CD8-positive, alpha-beta memory T cell (primary cell): Measurements from ENCODE around the gene BDKRB1. TPM values are rescaled to one million over a fixed set of nuclear protein-coding genes. Genes with fewer than 3 reads are reported as not detected.

ENCODE experiments used
- CTCF ChIA-PET: fragments of 350-600 bp; sonication (Branson Sonifier 250); formaldehyde crosslinking; loops from one replicate; lab custom pipeline; 2021; ENCODE audit warnings: antibody characterized with exemption; lab: Charles Lee
- POLR2A ChIA-PET: fragments of 350-600 bp; sonication (Branson Sonifier 250); formaldehyde crosslinking; loops from one replicate; lab custom pipeline; 2021; ENCODE audit warnings: antibody characterized with exemption; lab: Charles Lee
- DNase-seq, 5 donors: peaks; one replicate each; pipeline versions ENCODE4 v3.0.0 to v3.0.0-alpha.2; 2020 to 2022; ENCODE audit warnings: mixed read lengths in 1 of 5
- H3K27ac ChIP-seq: one replicate; pipeline ENCODE4 v1.7.0; 2013; ENCODE audit warnings: low read depth, mild to moderate bottlenecking, low read length, moderate library complexity
- H3K27me3 ChIP-seq: 2 replicates; pipeline ENCODE4 v1.7.0; 2013; ENCODE audit warnings: low read length, mild to moderate bottlenecking; ENCODE audit not compliant: insufficient read depth, poor library complexity, severe bottlenecking
- H3K36me3 ChIP-seq: 2 replicates; pipeline ENCODE4 v1.7.0; 2013; ENCODE audit warnings: mild to moderate bottlenecking, low read length, moderate library complexity; ENCODE audit not compliant: insufficient read depth
- H3K4me1 ChIP-seq: 2 replicates; pipeline ENCODE4 v1.7.0; 2013; ENCODE audit warnings: mild to moderate bottlenecking, low read length, moderate library complexity; ENCODE audit not compliant: insufficient read depth
- H3K4me3 ChIP-seq: 2 replicates; pipeline ENCODE4 v1.7.0; 2013; ENCODE audit warnings: mild to moderate bottlenecking, low read length
- H3K9me3 ChIP-seq: 2 replicates; pipeline ENCODE4 v1.7.0; 2013; ENCODE audit warnings: mild to moderate bottlenecking, low read length
- H3K27ac Mint-ChIP-seq, 8 donors: one replicate each; pipeline ENCODE4 v1.8.0; 2020 to 2021; ENCODE audit warnings: mixed read lengths in 8 of 8, mild to moderate bottlenecking in 6 of 8, inconsistent platforms in 3 of 8, moderate library complexity in 3 of 8
- H3K27me3 Mint-ChIP-seq, 2 donors: one replicate each; pipeline ENCODE4 v1.8.0; 2020 to 2021; ENCODE audit warnings: mixed read lengths in 2 of 2, mild to moderate bottlenecking in 1 of 2, moderate library complexity in 1 of 2
- H3K36me3 Mint-ChIP-seq, 3 donors: one replicate each; pipeline ENCODE4 v1.8.0; 2020 to 2021; ENCODE audit warnings: mixed read lengths in 3 of 3, inconsistent platforms in 1 of 3, mild to moderate bottlenecking in 1 of 3
- H3K4me1 Mint-ChIP-seq, 3 donors: one replicate each; pipeline ENCODE4 v1.8.0; 2020 to 2021; ENCODE audit warnings: mixed read lengths in 3 of 3, inconsistent platforms in 1 of 3, mild to moderate bottlenecking in 1 of 3
- H3K4me3 Mint-ChIP-seq, 7 donors: one replicate each; pipeline ENCODE4 v1.8.0; 2020 to 2021; ENCODE audit warnings: mixed read lengths in 7 of 7, mild to moderate bottlenecking in 6 of 7, moderate library complexity in 4 of 7, inconsistent platforms in 2 of 7
- H3K9me3 Mint-ChIP-seq, 5 donors: one replicate each; pipeline ENCODE4 v1.8.0; 2020 to 2022; ENCODE audit warnings: mixed read lengths in 5 of 5, mild to moderate bottlenecking in 3 of 5, moderate library complexity in 2 of 5, inconsistent platforms in 1 of 5
- polyA plus RNA-seq: library from polyadenylated mRNA; unstranded; fragments of 300-500 nt; fragmentation: Illumina TruSeq; gene quantifications from one replicate; pipeline ENCODE4 v1.2.3, GENCODE V29; 2021
- total RNA-seq, 2 experiments: library from RNA; stranded (reverse); gene quantifications; one replicate each; pipeline ENCODE4 v1.2.3, GENCODE V29; 2021

The BDKRB1 gene
- total RNA-seq = not detected
- not detected for polyA plus RNA-seq

DNA sequence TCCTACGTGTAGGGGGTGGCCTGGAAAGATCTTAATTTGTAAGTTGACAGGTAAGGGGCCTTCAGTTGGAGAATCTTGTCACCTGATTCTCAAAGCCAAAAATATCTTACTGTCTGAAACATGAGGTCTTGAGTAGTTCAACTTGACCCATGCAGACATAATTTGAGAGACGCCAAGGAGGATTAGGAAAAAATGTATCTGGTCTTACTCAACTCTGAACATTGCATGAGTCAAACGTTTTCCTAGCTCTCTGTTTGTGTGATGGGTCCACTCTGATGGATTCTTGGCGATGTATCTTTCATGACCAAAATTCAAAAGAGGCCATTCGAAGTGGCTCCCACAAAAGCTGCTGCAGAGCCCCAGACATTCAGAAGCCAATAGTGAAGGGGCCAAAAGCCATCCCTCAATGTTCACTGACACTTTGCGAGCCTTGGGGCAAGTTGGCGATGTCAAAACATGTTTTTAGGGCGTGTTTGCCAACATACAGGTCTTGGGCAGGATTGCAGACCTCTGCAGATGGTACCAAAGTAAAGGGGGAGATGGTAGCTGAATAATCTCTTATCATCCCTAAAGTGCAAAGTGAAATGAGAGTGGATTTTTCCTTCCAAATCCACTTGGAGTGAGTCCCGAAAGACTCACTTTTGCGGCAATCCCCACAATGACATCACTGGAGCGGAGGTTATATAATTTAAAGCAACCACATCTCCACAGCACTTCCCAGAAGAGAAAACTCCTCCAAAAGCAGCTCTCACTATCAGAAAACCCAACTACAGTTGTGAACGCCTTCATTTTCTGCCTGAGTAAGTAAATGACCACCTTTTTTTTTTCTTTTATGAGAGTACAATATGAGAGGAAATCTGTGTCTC is at the start of gene BDKRB1:
Gene BDKRB1 (plus strand): TSS at position 710 of the 866 bp plus-strand sequence. CDS start 7,473 bp downstream, outside the sequence.
- POLR2A ChIA-PET = no interaction called here
- H3K4me3 Mint-ChIP-seq = no peak within 1 kb of the TSS
- DNase-seq = no peak
- Histone ChIP-seq H3K36me3 (no peaks in the 10 kb centered on the region), H3K9me3 (no peaks in the 10 kb centered on the region), H3K27ac (no peak within 1 kb of the TSS), H3K27me3 (peaks cover 3% of the 10 kb centered on the region), H3K4me1 (no peaks in the 10 kb centered on the region), H3K4me3 (no peak within 1 kb of the TSS)
- CTCF ChIA-PET = no interaction called here
- H3K27me3 Mint-ChIP-seq = peaks cover 10 to 65% of the 10 kb centered on the region in 2 donors
- H3K36me3 Mint-ChIP-seq = no peaks in the 10 kb centered on the region
- no peak within 1 kb of the TSS for H3K27ac Mint-ChIP-seq
- H3K9me3 Mint-ChIP-seq = peaks cover 0 to 2% (median 0%) of the 10 kb centered on the region in 5 donors
- H3K4me1 Mint-ChIP-seq = no peaks in the 10 kb centered on the region

- ChIA-PET POLR2A (no interaction called here), CTCF (no interaction called here)
- Histone ChIP-seq H3K27ac (no peak overlapping the region), H3K4me3 (no peak overlapping the region), H3K9me3 (no peaks in the 10 kb centered on the region), H3K36me3 (no peaks in the 10 kb centered on the region), H3K4me1 (no peaks in the 10 kb centered on the region), H3K27me3 (peaks cover 12% of the 10 kb centered on the region)
- H3K27me3 Mint-ChIP-seq = peaks cover 28 to 70% of the 10 kb centered on the region in 2 donors
- H3K36me3 Mint-ChIP-seq = no peaks in the 10 kb centered on the region
- DNase-seq = no peak
- H3K4me3 Mint-ChIP-seq = no peak overlapping the region
- peaks cover 0 to 6% (median 0%) of the 10 kb centered on the region in 3 donors for H3K4me1 Mint-ChIP-seq
- no peaks in the 10 kb centered on the region for H3K9me3 Mint-ChIP-seq
- H3K27ac Mint-ChIP-seq = no peak overlapping the region
These were observed 49.5 kb upstream of the BDKRB1 start for GRCh38 chr14:96206461-96206860.

- H3K4me3 Mint-ChIP-seq = no peak overlapping the region
- no peaks in the 10 kb centered on the region for H3K36me3 Mint-ChIP-seq
- H3K27ac ChIP-seq = no peak overlapping the region
- CTCF ChIA-PET = no interaction called here
- H3K9me3 ChIP-seq = no peaks in the 10 kb centered on the region
- no peaks in the 10 kb centered on the region for H3K4me1 ChIP-seq
- peaks cover 0 to 6% (median 0%) of the 10 kb centered on the region in 3 donors for H3K4me1 Mint-ChIP-seq
- no peak overlapping the region for H3K27ac Mint-ChIP-seq
- H3K4me3 ChIP-seq = no peak overlapping the region
- peaks cover 0 to 5% (median 1%) of the 10 kb centered on the region in 5 donors for H3K9me3 Mint-ChIP-seq
- H3K27me3 ChIP-seq = peaks cover 12% of the 10 kb centered on the region
- DNase-seq = no peak
- POLR2A ChIA-PET = no interaction called here
- H3K27me3 Mint-ChIP-seq = peaks cover 22 to 58% of the 10 kb centered on the region in 2 donors
- no peaks in the 10 kb centered on the region for H3K36me3 ChIP-seq
These were observed 48.3 kb upstream of the BDKRB1 start for GRCh38 chr14:96207686-96208085.

GRCh38 chr14:96208739-96209138 is 47.3 kb upstream of the BDKRB1 start:
- Mint-ChIP-seq H3K9me3 (peaks cover 0 to 9% (median 4%) of the 10 kb centered on the region in 5 donors), H3K27me3 (peaks cover 23 to 52% of the 10 kb centered on the region in 2 donors), H3K27ac (no peak overlapping the region), H3K36me3 (no peaks in the 10 kb centered on the region), H3K4me3 (no peak overlapping the region), H3K4me1 (peaks cover 0 to 6% (median 0%) of the 10 kb centered on the region in 3 donors)
- no peak for DNase-seq
- peaks cover 10% of the 10 kb centered on the region for H3K27me3 ChIP-seq
- H3K36me3 ChIP-seq = no peaks in the 10 kb centered on the region
- POLR2A ChIA-PET = no interaction called here
- no peaks in the 10 kb centered on the region for H3K4me1 ChIP-seq
- no peak overlapping the region for H3K27ac ChIP-seq
- no peak overlapping the region for H3K4me3 ChIP-seq
- CTCF ChIA-PET = no interaction called here
- H3K9me3 ChIP-seq = no peaks in the 10 kb centered on the region

DNA sequence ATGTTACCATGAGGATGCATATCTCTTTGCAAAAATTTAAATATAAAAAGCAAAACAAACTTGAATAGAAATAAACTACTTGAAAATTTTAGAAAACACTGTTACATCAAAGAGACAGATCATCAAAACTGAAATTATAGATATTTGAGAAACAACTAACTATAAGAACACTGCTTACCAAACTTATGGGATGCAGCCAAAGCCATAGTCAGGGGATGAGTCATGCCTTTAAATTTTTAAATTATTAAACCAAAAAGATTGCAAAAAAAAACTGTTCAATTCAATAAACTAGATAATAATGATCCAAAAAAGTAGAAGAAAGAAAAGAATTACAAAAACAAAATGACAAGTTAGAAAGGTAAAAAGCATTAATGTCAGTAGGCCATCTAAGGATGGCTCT is 43.9 kb upstream of the BDKRB1 start:
- no peaks in the 10 kb centered on the region for H3K4me1 ChIP-seq
- H3K36me3 ChIP-seq = no peaks in the 10 kb centered on the region
- peaks cover 0 to 9% (median 4%) of the 10 kb centered on the region in 5 donors for H3K9me3 Mint-ChIP-seq
- peaks cover 3% of the 10 kb centered on the region for H3K27me3 ChIP-seq
- CTCF ChIA-PET = no interaction called here
- DNase-seq = no peak
- H3K4me3 ChIP-seq = no peak overlapping the region
- no peak overlapping the region for H3K4me3 Mint-ChIP-seq
- no peaks in the 10 kb centered on the region for H3K9me3 ChIP-seq
- peaks cover 18 to 48% of the 10 kb centered on the region in 2 donors for H3K27me3 Mint-ChIP-seq
- POLR2A ChIA-PET = no interaction called here
- no peaks in the 10 kb centered on the region for H3K4me1 Mint-ChIP-seq
- no peak overlapping the region for H3K27ac Mint-ChIP-seq
- no peaks in the 10 kb centered on the region for H3K36me3 Mint-ChIP-seq
- no peak overlapping the region for H3K27ac ChIP-seq

DNA sequence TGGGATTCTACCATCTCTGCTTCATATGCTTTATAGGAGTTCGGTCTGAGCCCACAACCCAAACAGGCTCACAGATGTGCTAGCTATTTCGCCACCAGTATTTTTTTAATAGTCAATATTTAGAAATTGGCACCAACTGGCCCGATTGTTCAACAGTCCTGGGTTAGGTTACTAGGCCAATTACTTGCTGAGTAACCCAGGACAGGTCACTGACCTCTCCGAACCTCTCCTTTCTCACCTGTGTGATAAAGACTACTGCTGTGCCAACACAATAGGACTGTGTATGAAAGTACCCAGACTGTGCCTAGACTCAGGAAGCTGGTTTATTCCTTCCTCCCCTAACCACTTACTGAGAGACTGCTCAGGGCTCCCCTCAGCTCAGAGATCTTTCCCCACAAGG is 43.1 kb upstream of the BDKRB1 start:
- CTCF ChIA-PET = no interaction called here
- Histone ChIP-seq H3K4me3 (no peak overlapping the region), H3K9me3 (no peaks in the 10 kb centered on the region), H3K27ac (no peak overlapping the region), H3K36me3 (no peaks in the 10 kb centered on the region), H3K27me3 (peaks cover 3% of the 10 kb centered on the region), H3K4me1 (no peaks in the 10 kb centered on the region)
- Mint-ChIP-seq H3K27ac (no peak overlapping the region), H3K36me3 (no peaks in the 10 kb centered on the region), H3K9me3 (peaks cover 0 to 9% (median 4%) of the 10 kb centered on the region in 5 donors), H3K27me3 (peaks cover 16 to 40% of the 10 kb centered on the region in 2 donors), H3K4me3 (no peak overlapping the region), H3K4me1 (no peaks in the 10 kb centered on the region)
- no peak for DNase-seq
- POLR2A ChIA-PET = no interaction called here

DNA sequence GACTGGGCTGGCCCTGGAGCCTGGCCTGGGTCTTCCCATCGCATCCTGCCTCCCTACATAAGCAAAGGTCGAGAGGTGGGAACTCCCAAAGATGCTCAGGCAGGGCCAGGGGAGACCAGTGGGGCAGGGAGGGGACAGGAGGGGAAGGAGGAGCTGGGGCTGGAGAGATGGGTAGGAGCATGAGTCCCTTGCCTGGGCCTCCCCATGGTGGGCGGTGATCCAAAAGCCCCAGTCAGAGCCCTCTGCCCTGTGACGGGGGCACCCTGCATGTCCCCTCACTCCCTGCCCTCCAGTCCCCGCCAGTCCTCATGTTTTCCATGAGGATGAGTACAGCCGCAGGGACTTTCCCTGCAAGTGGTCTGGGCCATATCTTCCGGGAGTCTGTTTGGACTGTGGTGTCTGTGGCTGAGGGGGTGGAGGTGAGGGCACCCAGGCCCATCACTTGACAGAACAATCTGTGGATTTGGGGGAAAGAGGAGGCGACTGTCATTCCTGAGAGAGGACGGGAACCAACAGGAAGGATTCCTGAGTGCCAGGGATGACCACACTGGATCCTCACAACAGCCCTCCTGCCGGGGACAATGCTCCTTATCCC is 42.0 kb upstream of the BDKRB1 start:
- no peak for DNase-seq
- no peak overlapping the region for H3K4me3 Mint-ChIP-seq
- Histone ChIP-seq H3K4me1 (no peaks in the 10 kb centered on the region), H3K36me3 (no peaks in the 10 kb centered on the region), H3K4me3 (no peak overlapping the region), H3K27me3 (no peaks in the 10 kb centered on the region), H3K27ac (no peak overlapping the region), H3K9me3 (no peaks in the 10 kb centered on the region)
- ChIA-PET POLR2A (no interaction called here), CTCF (no interaction called here)
- peaks cover 9 to 29% of the 10 kb centered on the region in 2 donors for H3K27me3 Mint-ChIP-seq
- H3K4me1 Mint-ChIP-seq = no peaks in the 10 kb centered on the region
- H3K36me3 Mint-ChIP-seq = no peaks in the 10 kb centered on the region
- peaks cover 0 to 9% (median 4%) of the 10 kb centered on the region in 5 donors for H3K9me3 Mint-ChIP-seq
- no peak overlapping the region for H3K27ac Mint-ChIP-seq

DNA sequence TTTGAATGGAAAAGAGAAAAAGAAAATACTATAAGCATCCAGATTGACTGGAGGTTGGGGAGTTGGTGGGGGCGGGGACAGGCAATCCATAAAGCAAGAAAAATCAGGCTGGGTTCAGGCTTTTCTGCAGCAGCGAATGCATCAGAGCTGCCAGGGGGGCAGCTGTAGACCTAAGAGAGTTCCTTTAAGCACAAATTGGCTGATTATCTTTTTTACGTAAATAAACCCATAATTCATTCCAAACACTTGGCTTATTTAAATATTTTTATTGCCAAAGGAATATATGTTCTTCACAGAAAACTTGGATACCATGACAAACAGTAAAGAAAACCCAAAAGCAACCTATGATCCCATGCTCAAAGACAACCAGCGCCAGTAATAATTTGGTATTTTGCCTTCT is 41.2 kb upstream of the BDKRB1 start:
- H3K27ac ChIP-seq = no peak overlapping the region
- POLR2A ChIA-PET = no interaction called here
- no peaks in the 10 kb centered on the region for H3K27me3 ChIP-seq
- Mint-ChIP-seq H3K9me3 (peaks cover 0 to 9% (median 4%) of the 10 kb centered on the region in 5 donors), H3K4me1 (no peaks in the 10 kb centered on the region), H3K36me3 (no peaks in the 10 kb centered on the region), H3K4me3 (no peak overlapping the region), H3K27me3 (peaks cover 11 to 30% of the 10 kb centered on the region in 2 donors), H3K27ac (no peak overlapping the region)
- no peaks in the 10 kb centered on the region for H3K9me3 ChIP-seq
- CTCF ChIA-PET = interaction anchor here (0.5 kb wide), 1 partner anchor 1432 kb away, joined by 3 read pairs; no protein-coding TSS in a partner anchor
- H3K4me1 ChIP-seq = no peaks in the 10 kb centered on the region
- DNase-seq = no peak
- H3K36me3 ChIP-seq = no peaks in the 10 kb centered on the region
- H3K4me3 ChIP-seq = no peak overlapping the region
